8988T (cell line): ENCODE measurements around the gene REXO1.
A peak's percentile ranks its signal among the peaks of the same experiment; 100 is the strongest.

Experiments
- DNase-seq: peaks from one replicate; pipeline ENCODE4 v3.0.0; 2011

The REXO1 gene

GRCh38 chr19:1860821-1861598 lies 12.7 kb upstream of the REXO1 start:
- peak; percentile 56 for DNase-seq

DNA sequence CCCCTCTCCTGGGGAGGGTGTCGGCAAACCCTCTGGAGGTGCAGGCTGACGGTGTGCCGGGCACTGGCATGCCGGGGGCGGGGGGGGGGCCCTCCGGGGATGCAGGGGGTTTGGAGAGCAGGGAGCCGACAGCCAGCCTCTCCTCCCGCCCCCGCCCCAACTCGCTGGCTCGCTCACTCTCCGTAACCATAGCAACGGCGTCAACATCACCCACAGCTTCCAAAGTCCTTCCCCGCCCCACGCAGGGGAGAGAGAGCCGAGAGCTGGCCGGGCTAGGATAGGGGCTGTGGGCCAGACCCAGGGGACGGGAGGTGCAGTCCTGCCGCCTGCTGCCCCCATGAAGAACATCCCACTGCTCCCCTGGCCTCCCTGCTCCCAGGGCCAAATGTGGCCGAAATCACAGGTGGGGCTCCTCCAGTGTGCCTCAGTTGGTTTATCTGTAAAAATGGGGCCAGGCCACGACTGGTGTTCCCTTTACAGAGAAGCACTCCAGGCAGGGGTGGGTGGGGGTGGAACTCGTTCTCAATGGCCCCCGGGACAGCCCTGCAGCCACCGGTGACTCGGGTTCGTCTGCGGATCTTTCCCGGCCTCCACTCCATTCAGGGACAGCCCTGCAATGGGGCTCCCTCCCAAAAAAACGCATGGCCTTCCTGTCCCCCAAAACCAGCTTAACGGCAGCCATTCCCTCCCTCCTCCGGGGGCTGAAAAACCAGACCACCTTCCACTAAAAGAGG lies 11.9 kb upstream of the REXO1 start:
- DNase-seq: peak; percentile 61

GRCh38 chr19:1859331-1859781 lies 11.1 kb upstream of the REXO1 start:
- no peak for DNase-seq

DNA sequence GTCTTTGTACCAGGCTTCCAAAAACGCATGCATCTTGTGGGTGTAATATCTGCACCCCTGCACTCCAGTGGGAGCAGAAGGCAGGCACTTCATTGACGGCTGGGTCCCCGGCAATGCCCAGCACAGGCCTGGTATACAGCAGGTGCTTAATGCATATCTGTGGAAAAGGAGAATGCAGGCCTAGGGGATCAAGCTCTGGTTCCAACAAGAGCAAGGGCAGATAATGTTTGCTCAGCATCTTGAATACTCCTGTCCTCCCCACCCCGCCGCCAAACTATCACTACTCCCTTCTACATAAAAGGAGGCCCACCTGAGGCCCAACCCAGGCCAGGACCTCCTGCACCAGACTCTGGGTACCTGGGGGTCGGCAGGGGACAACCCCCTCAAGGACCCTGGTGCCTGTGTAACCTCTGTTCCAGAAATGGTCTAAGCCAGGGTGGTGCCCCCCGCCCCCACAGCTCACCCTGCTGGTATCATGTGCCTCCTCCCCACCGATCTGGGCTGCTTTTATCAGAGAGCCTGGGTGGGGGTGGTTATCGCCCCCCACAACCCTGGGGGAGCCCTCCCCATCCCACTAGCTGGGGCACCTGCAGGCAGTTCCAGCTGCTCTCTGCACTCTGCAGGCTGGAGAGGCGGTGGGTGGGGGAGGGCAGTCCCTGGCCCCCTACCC lies 10.3 kb upstream of the REXO1 start:
- DNase-seq: no peak

DNA sequence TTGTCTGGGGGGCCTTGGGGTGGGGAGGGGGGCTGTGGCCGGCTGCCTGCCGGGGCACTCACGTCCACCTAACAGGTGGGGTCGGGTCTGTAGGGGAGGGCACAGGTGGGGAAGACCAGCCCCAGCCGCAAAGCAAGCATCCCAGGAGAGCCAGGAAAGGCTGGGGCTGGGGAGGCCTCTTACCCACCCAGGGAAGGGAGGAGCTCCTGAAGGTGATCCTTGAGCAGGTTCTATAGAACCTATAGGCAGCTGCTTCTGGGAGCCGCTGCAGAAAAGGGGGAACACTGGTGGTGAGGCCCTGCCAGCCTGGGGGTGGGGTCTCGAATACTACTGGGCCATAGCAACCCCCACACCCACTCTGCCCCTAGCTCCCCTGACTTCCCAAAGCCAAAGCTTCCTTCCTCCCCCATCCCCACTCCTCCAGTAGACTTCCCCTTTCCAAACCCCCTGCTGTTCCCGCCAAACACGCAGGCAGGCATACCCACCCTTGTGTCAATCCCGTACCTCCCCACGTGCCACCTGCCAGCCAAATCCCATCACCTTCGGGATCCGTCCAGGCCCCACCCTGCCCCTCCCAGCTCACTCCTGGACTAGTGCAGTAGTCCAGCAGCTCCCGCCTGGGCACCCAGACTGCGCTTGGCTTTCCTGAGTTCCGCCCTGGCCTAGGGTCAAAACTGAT lies 9.5 kb upstream of the REXO1 start:
- no peak for DNase-seq

DNA sequence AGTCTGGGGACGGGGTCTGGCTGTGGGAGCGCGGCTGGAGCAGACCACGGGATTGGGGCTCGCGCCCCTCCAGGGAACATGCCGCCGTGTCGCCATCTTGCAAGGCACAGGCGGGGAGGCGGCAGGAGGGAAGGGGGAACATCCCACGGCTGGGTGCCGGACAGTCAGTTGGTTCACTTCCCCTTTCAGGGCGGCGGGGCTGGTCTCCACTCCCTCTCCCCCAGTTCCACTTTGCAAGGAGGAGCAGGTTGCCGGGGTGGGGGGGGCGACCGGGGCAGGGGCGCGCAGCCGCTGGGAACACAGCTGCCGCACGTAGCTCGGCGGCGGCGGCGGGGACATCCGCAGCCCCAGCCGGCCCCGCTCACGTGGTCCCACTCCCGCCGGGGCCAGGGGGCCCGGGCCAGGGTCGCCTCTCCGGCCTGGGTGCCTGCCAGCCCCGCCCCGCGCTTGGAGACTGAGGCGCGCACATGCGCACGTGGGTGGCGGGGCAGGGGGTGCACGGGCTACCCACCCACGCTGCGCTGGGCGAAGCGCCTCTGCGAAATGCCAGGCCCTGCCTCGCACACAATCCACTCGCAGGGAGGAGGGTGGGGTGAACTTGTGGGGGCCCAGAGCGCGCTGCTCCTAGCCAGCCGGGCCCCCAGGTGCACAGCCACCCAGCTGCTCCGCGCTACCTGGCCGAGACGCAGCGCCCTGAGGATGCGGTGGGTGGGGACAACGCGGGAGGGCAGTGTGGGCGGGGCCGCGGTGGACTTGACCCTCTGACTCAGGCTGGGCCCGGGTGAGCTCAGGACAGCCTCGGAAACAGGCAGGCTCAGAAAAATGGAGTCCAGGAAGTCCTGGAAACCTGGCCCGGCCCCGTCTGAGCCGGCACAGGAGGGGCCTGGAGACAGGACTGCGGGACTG lies 8.7 kb upstream of the REXO1 start:
- no peak for DNase-seq

GRCh38 chr19:1856345-1856697 lies 8.0 kb upstream of the REXO1 start:
- no peak for DNase-seq

GRCh38 chr19:1855828-1856255 lies 7.6 kb upstream of the REXO1 start:
- no peak for DNase-seq

- peak; percentile 98 for DNase-seq
Observed at GRCh38 chr19:1855040-1855827, 7.0 kb upstream of the REXO1 start.

DNA sequence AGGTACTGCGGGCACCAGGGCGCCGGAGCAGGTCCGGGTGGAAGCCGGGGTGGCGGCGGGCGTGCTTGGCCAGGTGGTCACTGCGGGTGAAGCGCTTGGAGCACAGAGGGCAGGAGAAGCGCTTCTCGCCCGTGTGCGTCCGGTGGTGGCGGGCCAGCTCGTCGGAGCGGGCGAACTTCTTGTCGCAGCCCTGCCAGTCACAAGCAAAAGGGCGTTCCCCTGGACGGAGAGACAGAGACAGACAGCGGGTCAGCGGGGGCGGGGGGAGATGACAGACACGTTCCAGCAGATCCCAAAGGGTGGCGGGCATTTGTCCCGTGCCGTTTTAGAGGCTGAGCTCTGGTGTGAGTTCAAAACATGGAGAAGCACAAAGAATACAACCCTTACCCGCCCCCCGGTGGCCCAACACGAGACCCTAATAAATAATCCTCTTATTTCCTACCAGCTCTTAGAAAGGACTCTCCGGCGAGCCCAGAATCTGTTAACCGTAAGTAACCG lies 6.3 kb upstream of the REXO1 start:
- DNase-seq: no peak

- no peak for DNase-seq
Observed at GRCh38 chr19:1854039-1854541, 5.8 kb upstream of the REXO1 start.

DNA sequence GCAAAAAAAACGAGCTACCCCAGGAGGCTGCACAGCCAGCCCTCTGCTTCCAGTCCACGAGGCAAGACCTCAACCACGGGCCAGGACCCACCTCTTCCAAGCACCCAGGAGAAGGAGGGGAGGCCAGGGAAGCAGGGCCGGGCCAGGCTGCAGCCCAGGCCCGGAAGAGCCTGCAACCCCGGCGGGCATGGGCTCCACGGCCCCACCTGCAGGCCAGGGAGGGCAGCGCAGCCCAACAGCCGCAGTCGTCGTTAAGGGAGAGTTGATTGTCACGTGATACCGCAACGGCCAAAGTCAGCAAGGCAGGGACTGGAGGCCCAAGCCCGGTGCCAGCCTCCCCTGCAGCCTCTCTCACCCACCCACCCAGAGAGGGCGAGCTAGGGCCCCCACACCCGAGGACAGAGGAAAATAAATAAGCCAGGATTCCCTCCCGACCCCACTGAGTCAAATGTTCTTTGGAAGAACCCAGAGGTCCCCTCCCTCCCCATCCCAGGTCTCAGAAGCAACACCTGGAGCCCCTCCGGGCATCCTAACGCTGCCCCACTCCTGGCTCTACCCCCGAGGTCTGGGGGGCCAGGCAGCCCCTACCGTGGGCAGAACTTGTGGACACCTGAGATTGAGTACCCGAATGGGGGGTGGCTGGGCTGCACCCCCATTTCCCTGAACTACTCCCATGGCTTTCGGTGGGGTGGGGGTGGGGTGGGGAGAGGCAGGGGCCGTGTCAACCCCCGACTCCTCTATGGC lies 5.2 kb upstream of the REXO1 start:
- DNase-seq: peak; percentile 92

GRCh38 chr19:1852581-1853128 lies 4.4 kb upstream of the REXO1 start:
- DNase-seq: no peak

- no peak for DNase-seq
Observed at GRCh38 chr19:1851654-1852580, 3.6 kb upstream of the REXO1 start.

- DNase-seq: no peak
Observed at GRCh38 chr19:1850809-1851653, 2.7 kb upstream of the REXO1 start.

DNA sequence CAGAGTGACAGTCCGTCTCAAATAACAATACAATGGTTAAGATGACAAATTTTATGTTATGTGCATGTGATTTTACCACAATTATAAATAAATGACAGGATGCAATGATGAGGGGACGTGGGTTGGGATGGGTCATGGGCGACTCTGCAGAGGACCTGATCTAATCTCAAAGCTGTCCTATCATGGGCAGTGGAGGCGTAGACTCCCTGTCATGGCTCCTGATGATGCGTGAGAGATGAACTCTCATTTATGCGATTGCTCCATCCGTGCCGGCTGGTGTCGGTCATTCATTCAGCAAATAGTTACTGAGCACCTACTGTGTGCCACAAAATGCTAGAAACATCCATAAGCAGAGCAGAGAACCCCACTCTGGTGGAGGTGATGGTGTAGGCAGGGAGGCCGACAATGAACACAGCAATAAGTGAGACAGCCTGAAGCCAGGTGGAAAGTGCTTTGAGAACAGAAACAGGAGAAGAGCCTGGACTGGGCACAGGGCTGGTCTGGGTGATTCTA lies 1.7 kb upstream of the REXO1 start:
- DNase-seq: no peak

DNA sequence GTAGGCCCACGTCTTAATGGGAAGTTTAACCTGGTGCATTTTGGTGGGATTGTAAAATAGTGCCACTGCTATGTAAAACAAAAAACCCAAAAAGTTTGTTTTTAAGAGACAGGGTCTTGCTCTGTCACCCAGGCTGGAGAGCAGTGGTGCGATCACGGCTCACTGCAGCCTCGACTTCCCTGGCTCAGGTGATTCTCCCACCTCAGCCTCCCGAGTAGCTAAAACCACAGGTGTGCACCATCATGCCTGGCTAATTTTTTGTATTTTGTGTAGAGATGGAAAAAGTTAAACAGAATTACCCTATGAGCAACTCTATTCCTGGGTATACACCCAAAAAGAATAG lies 820 bp upstream of the REXO1 start:
- DNase-seq: no peak
